RWPE1 (cell line): ENCODE data around the gene OTUD6A.

ENCODE experiments used
- CTCF ChIA-PET: fragments of 350-600 bp; sonication (Branson Sonifier 250); formaldehyde crosslinking; extraction: SDS; loops from one replicate; lab custom pipeline; 2021; lab: Yijun Ruan, JAX
- POLR2A ChIA-PET: fragments of 400-600 bp; formaldehyde crosslinking; extraction: SDS; loops from one replicate; lab custom pipeline; 2020; ENCODE audit warnings: antibody characterized with exemption; ENCODE audit not compliant: low non-redundant PET; lab: Yijun Ruan, JAX
- DNase-seq: peaks from one replicate; pipeline ENCODE4 v3.0.0; 2012; ENCODE audit warnings: low spot score
- H3K27ac ChIP-seq: fragments of 450-650 bp; 2 replicates; pipeline ENCODE4 v1.5.1; 2017
- TF ChIP-seq, protein P1 (sequence below): fragments of 450-650 bp; conservative IDR thresholded peaks from 2 replicates; pipeline ENCODE4 v1.5.1; 2017; ENCODE audit warnings: low read depth, mild to moderate bottlenecking

The OTUD6A gene

DNA sequence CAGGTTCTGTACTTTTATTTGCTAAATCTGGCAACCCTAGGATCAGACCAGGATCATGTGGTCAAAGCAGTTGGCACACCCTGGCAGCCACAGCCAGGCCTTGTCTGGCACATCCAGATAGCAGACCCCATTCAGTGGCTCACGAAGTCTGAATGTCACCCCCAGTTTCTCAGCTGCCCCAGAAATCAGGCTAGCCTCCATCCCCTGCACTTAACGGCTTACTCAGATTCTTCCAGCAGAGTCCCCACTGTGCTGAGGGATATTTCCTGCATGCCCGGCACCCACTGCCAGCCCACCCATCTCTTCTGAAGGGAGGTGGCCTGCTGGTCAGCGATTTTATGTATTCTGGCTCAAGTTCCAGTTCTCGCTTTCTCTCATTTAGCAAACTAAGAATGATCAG lies 7.9 kb upstream of the OTUD6A start:
- POLR2A ChIA-PET: no interaction called here
- no peak overlapping the region for H3K27ac ChIP-seq
- no peak for DNase-seq
- CTCF ChIA-PET: no interaction called here
- TF ChIP-seq, protein P1, sequence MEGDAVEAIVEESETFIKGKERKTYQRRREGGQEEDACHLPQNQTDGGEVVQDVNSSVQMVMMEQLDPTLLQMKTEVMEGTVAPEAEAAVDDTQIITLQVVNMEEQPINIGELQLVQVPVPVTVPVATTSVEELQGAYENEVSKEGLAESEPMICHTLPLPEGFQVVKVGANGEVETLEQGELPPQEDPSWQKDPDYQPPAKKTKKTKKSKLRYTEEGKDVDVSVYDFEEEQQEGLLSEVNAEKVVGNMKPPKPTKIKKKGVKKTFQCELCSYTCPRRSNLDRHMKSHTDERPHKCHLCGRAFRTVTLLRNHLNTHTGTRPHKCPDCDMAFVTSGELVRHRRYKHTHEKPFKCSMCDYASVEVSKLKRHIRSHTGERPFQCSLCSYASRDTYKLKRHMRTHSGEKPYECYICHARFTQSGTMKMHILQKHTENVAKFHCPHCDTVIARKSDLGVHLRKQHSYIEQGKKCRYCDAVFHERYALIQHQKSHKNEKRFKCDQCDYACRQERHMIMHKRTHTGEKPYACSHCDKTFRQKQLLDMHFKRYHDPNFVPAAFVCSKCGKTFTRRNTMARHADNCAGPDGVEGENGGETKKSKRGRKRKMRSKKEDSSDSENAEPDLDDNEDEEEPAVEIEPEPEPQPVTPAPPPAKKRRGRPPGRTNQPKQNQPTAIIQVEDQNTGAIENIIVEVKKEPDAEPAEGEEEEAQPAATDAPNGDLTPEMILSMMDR: no peak

DNA sequence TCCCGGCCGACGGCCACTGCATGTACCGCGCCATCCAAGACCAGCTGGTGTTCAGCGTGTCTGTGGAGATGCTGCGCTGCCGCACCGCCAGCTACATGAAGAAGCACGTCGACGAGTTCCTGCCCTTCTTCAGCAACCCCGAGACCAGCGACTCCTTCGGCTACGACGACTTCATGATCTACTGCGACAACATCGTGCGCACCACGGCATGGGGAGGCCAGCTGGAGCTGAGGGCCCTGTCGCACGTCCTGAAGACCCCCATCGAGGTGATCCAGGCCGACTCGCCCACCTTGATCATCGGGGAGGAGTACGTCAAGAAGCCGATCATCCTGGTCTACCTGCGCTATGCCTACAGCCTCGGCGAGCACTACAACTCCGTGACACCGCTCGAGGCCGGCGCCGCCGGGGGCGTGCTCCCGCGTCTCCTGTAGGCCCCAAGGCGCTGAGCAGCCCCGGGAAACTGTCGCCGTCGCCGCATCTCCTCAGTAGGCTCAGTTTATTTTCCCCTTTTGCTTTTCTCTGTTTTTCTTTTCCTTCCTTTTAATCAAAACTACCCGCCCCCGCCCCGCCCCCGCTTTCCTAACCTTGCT lies 799 bp downstream of the OTUD6A start:
- TF ChIP-seq, protein P1: no peak
- ChIA-PET POLR2A (no interaction called here), CTCF (no interaction called here)
- DNase-seq: no peak
- H3K27ac ChIP-seq: no peak overlapping the region

DNA sequence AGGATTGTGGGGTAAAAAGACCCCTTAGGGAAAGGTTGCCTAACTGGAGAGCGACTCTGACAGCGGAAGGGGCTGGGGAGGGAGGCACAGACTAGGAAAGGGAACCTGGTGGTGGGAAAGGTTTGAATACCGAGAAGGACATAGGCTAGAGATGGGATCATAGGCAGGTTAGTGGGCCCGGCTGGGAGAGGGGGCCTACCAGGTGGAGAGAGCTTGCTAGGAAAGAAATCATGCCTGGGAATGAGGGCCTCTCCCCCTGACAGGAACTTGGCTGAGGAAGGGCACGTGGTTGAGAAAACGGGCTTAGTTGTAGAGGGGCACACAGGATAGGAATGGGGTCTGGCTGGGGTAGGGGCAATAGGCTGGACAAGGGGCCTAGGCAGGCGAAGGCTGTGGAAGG lies 4.4 kb downstream of the OTUD6A start:
- DNase-seq: no peak
- TF ChIP-seq, protein P1: no peak
- ChIA-PET CTCF (no interaction called here), POLR2A (no interaction called here)
- no peak overlapping the region for H3K27ac ChIP-seq

DNA sequence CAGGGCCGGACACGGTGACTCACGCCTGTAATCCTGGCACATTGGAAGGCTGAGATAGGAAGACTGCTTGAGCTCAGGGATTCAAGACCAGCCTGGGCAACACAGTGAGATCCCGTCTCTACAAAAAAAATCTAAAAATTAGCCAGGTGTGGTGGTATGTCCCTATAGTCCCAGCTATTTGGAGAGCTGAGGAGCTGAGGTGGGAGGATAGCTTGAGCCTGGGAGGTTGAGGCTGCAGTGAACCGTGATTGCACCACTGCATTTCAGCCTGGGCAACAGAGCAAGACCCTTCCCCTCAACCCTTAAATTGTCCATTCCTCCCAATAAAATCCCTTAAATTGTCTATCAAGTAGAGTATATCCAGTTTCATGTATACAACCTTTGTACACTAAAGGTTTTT lies 17.0 kb downstream of the OTUD6A start:
- DNase-seq: no peak
- POLR2A ChIA-PET: no interaction called here
- no peak overlapping the region for H3K27ac ChIP-seq
- CTCF ChIA-PET: no interaction called here
- TF ChIP-seq, protein P1: no peak

DNA sequence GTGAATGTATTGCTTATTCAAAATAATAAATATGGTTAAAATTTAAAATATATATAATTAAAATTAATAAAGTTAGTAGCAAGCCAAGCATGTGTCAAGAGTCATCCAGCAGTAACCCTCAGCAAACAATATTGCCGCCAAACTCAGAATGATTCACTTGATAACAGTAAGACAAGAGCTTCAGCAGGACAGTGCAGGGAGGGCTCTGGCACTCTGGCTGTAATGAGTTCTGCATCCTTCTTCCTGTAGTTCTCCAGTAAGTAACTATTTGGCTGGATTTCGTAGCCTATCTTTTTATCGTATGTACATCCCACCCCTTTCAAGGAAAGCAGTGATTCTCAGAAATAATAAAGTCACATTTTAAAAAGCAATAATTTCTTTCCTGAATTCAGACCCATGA lies 17.6 kb downstream of the OTUD6A start:
- TF ChIP-seq, protein P1: no peak
- no peak for DNase-seq
- ChIA-PET CTCF (no interaction called here), POLR2A (no interaction called here)
- H3K27ac ChIP-seq: no peak overlapping the region

DNA sequence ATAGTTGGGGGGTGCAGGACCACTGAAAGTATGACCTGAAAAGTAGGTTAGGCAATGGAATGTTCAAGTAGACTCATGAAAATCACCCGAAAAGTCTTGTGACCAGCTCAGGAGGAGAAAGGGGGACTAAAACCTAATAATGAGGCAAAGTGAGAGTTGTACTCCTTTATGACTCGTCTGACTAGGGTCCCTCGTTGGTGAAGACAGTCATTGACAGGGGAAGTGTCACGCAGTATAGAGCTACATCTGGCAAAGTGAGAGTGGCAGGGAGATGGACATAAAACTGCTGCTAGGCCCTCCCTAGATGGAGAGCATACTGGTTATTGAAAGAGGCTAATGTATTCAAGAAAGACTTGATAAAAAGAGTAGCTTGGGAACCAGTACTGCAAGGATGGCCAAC lies 20.5 kb downstream of the OTUD6A start:
- CTCF ChIA-PET: no interaction called here
- POLR2A ChIA-PET: no interaction called here
- H3K27ac ChIP-seq: no peak overlapping the region
- no peak for DNase-seq
- TF ChIP-seq, protein P1: no peak
